ENCODE results near the gene POPDC3.
"Not testable (repeated sequence)": the region's sequence is repeated elsewhere in the genome, so short reads cannot be mapped to it uniquely, and the experiment has no call there.

POPDC3 gene, protein sequence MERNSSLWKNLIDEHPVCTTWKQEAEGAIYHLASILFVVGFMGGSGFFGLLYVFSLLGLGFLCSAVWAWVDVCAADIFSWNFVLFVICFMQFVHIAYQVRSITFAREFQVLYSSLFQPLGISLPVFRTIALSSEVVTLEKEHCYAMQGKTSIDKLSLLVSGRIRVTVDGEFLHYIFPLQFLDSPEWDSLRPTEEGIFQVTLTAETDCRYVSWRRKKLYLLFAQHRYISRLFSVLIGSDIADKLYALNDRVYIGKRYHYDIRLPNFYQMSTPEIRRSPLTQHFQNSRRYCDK

DNA sequence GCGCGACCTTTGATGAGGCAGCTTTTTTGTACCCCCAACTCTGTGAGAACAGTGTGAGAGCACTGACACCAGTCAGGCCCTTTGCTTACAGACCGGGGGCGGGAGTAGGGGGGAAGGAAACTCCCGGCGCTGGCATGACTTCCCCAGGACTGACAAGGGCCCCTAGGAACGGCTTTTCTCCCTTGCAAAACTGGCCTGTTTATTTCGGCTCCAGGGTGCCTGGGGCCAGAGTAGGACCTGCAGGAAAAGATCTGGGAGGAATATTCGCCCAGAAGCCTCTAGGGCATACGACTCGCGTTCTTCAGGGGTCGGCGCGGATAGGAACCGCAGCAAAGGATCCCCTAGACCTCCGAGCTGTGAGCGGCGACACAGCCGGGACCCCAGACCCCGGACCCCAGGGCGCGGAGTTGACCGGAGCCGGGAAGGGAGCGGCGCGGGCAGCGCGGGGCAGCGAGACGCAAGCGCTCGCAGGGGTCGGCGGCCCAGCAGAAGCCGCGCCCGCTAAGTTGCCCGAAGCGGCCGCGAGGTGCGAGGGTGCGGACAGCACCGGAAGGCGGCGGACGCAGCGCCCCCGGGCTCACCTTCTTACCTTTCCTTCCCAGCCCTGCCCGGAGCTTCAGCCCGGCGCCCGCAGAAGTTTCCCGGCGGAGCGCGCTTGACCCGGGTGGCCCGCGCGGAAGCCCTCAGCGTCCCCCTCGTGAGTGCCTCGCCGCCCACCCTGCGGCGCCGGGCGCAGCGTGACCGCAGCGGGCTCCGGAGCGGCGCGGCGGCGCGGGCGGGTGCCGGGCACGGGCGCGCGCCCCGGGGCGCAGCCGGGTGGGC, at the start of gene POPDC3:
TSS of gene POPDC3 (minus strand) at position 771 of the 822 bp plus-strand sequence. CDS start 18,105 bp downstream, outside the sequence.
- DNase-seq (ENCODE audit: low read depth), result peak; percentile 59

DNA sequence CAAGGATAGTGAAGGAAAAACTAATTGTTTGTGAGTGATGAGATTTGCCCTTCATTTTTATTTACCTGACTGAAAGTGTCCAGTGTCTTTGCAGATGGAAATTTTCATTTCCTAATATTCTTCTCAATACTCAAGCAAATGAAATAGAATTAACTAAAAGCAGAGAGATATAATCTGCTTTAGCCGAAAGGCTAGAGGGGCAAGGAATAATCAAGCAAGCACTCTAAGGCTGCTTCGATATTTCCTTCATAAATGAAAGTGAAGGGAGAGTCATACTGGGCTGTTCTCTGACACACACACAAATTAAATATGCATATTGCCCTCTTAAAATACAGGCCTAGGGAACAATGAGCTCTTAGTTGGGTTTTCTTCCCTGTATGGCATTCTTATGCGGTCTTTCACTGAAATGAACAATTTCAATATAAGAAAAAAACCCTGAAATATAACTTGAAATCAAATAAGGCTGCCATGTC, 47.5 kb upstream of the POPDC3 start:
- DNase-seq (ENCODE audit: low read depth), result no peak

GRCh38 chr6:105226598-105227294, 46.9 kb upstream of the POPDC3 start:
- peak; percentile 62 for DNase-seq (ENCODE audit: low read depth)

DNA sequence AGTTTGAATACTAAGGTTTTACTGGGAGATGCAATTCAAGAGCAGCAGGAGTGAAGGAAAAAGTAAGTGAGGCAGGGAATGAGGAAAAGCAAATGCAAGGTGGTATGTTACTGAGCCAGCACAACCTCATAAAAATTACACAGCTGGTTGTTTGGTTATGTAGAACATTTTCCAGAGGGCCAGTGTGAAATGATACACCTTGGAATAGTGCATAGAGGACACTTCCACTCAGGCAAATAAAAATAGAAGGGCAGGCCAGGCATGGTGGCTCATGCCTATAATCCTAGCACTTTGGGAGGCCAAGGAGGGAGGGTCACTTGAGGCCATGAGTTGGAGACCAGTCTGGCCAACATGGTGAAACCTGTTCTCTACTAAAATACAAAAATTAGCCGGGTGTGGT, 43.4 kb upstream of the POPDC3 start:
- no peak for DNase-seq (ENCODE audit: low read depth)

GRCh38 chr6:105221219-105221618, 41.4 kb upstream of the POPDC3 start:
- DNase-seq (ENCODE audit: low read depth), result not testable (repeated sequence)

DNA sequence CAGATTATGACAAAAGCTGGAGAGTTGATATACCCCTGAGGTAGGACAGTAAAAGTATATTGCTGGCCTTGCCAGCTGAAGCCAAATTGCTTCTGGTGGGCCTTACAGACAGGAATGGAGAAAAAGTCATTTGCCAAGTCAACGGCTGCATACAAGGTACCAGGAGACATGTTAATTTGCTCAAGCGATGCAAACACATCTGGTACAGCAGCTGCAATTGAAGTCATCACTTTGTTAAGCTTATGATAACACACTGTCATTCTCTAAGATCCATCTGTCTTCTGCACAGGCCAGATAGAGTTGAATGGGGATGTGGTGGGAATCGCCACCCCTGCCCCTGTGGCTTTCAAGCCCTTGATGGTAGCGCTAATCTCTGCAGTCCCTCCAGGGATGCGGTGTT, 40.4 kb upstream of the POPDC3 start:
- no peak for DNase-seq (ENCODE audit: low read depth)

- DNase-seq (ENCODE audit: low read depth), result not testable (repeated sequence)
Measured at GRCh38 chr6:105219218-105219617, 39.4 kb upstream of the POPDC3 start.

- no peak for DNase-seq (ENCODE audit: low read depth)
Measured at GRCh38 chr6:105215506-105215905, 35.7 kb upstream of the POPDC3 start.

GRCh38 chr6:105214668-105215067, 34.9 kb upstream of the POPDC3 start:
- no peak for DNase-seq (ENCODE audit: low read depth)

- DNase-seq (ENCODE audit: low read depth), result no peak
Measured at GRCh38 chr6:105213272-105213671, 33.5 kb upstream of the POPDC3 start.

- no peak for DNase-seq (ENCODE audit: low read depth)
Measured at GRCh38 chr6:105212587-105212986, 32.8 kb upstream of the POPDC3 start.

GRCh38 chr6:105211831-105212230, 32.0 kb upstream of the POPDC3 start:
- peak; percentile 44 for DNase-seq (ENCODE audit: low read depth)

DNA sequence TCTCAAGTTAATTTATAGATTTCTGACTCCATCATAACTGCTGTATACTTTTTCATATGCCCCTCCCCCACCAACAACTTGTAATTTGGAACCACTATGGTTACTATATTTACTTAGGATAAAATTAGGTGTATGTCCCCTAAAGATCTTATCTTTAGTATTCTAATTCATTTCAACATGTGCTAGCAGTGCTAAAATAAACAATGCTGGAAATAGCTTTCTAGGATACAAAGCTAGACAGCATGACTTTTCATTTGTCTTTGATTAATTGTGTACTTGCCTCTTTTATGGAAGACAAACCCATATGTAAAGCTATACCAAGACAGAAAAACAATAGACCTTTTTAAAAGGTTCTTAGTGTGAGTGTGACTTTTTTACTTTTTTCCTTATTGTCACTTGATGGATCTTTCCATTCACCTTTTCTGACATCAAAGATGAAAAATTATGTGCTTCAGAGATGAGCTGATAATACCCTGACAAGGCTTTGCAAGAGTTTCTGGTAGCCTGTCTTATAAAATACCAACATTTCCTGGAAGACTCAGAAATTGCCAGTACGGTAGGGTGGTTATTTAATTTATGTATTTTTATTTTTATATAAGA, 31.2 kb upstream of the POPDC3 start:
- DNase-seq (ENCODE audit: low read depth), result peak; percentile 25

- DNase-seq (ENCODE audit: low read depth), result peak; percentile 80
Measured at GRCh38 chr6:105209950-105210706, 30.3 kb upstream of the POPDC3 start.

GRCh38 chr6:105207524-105208269, 27.9 kb upstream of the POPDC3 start:
- peak; percentile 65 for DNase-seq (ENCODE audit: low read depth)

DNA sequence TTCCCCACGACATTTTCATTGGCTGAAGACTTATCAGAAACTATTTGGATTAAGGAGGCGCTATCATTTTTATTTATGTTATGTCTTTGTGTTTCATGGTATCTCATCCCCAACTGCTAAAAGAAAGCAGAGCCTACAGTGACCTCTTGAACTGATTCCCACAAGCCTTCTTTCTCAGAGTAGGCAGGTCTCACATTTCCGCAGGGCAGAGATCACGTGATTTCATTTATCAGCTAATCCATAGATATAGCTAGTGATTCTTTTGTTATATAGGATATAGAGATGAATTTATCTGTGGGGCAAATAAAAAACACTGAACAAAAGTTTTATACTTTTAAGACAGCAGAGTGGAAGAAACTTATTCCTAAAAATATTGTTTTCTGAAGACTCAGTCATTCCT, 25.0 kb upstream of the POPDC3 start:
- DNase-seq (ENCODE audit: low read depth), result no peak

GRCh38 chr6:105204331-105204730, 24.5 kb upstream of the POPDC3 start:
- peak; percentile 33 for DNase-seq (ENCODE audit: low read depth)

DNA sequence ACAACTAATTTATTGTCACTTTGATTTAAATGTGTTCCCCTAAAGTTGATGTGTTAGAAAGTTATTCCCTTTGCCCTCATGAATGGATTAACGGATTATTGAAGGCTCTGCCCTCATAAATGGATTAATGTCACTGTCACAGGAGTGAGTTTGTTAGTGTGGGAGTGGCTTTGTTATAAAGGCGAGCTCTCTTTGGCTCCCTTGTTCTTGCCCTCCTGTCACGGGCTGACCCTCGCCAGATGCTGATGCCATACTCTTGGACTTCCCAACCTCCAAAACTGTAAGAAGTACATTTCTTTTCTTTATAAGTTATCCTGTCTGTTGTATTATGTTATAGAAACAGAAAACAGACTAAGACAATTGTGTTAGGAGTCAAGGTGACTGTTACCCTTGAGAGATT, 22.7 kb upstream of the POPDC3 start:
- no peak for DNase-seq (ENCODE audit: low read depth)

GRCh38 chr6:105200133-105200730, 20.4 kb upstream of the POPDC3 start:
- no peak for DNase-seq (ENCODE audit: low read depth)

DNA sequence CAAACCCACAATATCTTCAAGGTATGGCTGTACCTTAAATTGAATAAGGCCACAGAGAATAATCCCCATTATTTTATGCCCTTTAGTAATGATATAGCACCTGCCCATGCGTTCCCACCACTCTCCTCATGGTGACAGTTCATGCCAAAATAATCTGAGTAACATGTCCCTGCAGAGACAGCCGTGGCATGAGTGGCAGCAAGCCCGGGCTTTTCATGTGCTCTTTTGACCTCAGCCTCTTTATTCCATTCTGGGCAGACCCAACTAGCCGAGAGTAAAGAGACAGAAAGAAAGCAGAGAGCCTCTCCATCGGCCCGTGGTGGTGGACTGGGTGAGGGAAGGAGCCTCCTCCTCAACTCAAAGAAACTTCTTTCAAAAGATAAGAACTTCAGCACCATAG, 19.9 kb upstream of the POPDC3 start:
- no peak for DNase-seq (ENCODE audit: low read depth)

All from EH (cell line).